Adrenal gland (tissue), 12 donors: ENCODE measurements around the gene INPP4B. TPM values are rescaled to one million over a fixed set of nuclear protein-coding genes. Genes with fewer than 3 reads are reported as not detected.

Experiments used
- DNase-seq, 7 donors: peaks; one replicate each; pipeline ENCODE4 v3.0.0-alpha.2; 2019 to 2020
- H3K27ac ChIP-seq, 5 donors: fragments of 200-600 bp; sonication (generic) in 4 of 5; 1 replicate in 3 of 5; 2 replicates in 2 of 5; pipeline versions ENCODE4 v1.5.1 to v1.8.0; 2016 to 2020; ENCODE audit warnings: mild to moderate bottlenecking in 1 of 5
- H3K27me3 ChIP-seq: fragments of 200-600 bp; 2 replicates; pipeline ENCODE4 v1.8.0; 2021
- H3K36me3 ChIP-seq, 2 donors: fragments of 200-600 bp; replicated peaks in 1 of 2; 1 replicate in 1 of 2; 2 replicates in 1 of 2; pipeline versions ENCODE4 v1.5.1 to v1.8.0; 2018 to 2022
- H3K4me1 ChIP-seq, 2 donors: fragments of 200-600 bp; replicated peaks in 1 of 2; 1 replicate in 1 of 2; 2 replicates in 1 of 2; pipeline versions ENCODE4 v1.5.1 to v1.8.0; 2018 to 2021
- H3K4me3 ChIP-seq, 4 donors: fragments of 200-600 bp; sonication (generic) in 3 of 4; one replicate each; pipeline ENCODE4 v1.5.1; 2016 to 2018
- H3K9me3 ChIP-seq, 3 donors: fragments of 200-600 bp; sonication (generic) in 1 of 3; replicated peaks in 1 of 3; 1 replicate in 2 of 3; 2 replicates in 1 of 3; pipeline versions ENCODE4 v1.5.1 to v1.8.0; 2016 to 2021
- POLR2A ChIP-seq, 2 donors: fragments of 450-650 bp; IDR thresholded peaks; one replicate each; pipeline ENCODE4 v1.6.1; 2017; ENCODE audit warnings: antibody characterized with exemption in 2 of 2, mild to moderate bottlenecking in 2 of 2, moderate library complexity in 1 of 2
- WGBS, 4 donors: extraction: QIAGEN DNeasy Blood & Tissue Kit in 2 of 4; methylation state at CpG; one replicate each; pipeline versions ENCODE4 v1.1.5 to v1.1.7; 2013 to 2017; 5-methylcytosine and 5-hydroxymethylcytosine counted together
- intact Hi-C, 2 donors: fragments of 100-400 bp; cut with DNase I; formaldehyde crosslinking; loops; one replicate each; pipeline versions ENCODE4 v1.14.1 to v1.15.0; 2022 to 2023
- polyA plus RNA-seq, 3 donors: library from polyadenylated mRNA; stranded (reverse); fragments of 200-250 nt in 2 of 3; fragments of 350-450 nt in 1 of 3; fragmentation: Illumina TruSeq in 1 of 3; extraction: RNeasy Lipid Tissue Mini Kit (QIAGEN cat#74804) in 1 of 3; gene quantifications; one replicate each; pipeline ENCODE4 v1.2.3, GENCODE V29; 2013 to 2014
- total RNA-seq, 9 donors: library from RNA; depleted of rRNA in 4 of 9; stranded (reverse); fragments of >200 nt in 4 of 9; fragments of 120-200 nt in 1 of 9; fragmentation: NEBNext Ultra II Directional in 1 of 9; extraction: Animal tissue kit (Norgen Biotek cat#: 25700) in 1 of 9; gene quantifications; one replicate each; pipeline versions ENCODE4 v1.1.0 to v1.2.4, GENCODE V29; 2013 to 2023
- TF ChIP-seq, protein P1 (sequence below), 6 experiments: fragments of 450-650 bp in 4 of 6; fragments of 200-600 bp in 2 of 6; sonication (generic) in 1 of 6; IDR thresholded peaks; 1 replicate in 5 of 6; 2 replicates in 1 of 6; pipeline versions ENCODE4 v1.5.1 to v1.8.0; 2016 to 2021; ENCODE audit warnings: antibody characterized with exemption in 6 of 6, mild to moderate bottlenecking in 2 of 6, moderate library complexity in 1 of 6
- donor health status: healthy with polysubstance abuse.
- donor health status: Bipolar disorder and iron deficiency.
- donor health status: DM: yes; HTN: yes; CAD: no.
- donor health status: DM: no; HTN: no; CAD: no.
- donor health status: DM: no; HTN: no; CAD: no.
- donor health status: DM: yes; HTN: yes; CAD: no.

Gene INPP4B
- total and polyA plus RNA-seq, 12 donors = 2.2 to 21.6 (median 11.8) TPM

DNA sequence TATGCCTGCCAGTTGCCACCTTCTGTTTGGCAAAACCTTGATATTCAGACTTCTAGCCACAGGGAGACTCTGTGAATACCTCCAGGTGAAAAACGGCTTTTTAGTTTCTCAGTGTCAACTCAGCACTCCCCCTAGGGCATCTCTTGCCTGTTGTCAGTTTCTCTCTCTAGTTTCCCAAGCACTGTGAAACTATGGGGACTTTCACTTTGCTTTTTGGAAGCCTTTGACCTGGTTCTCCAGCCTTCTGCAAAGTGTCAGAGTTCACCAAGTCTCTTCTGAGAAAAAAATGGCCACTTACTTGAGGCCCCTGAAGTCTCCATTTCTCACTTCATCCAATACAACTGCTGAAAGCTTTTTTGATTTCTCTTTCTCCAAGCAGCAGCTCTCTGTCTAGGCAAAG, 521.5 kb downstream of the INPP4B start:
- no peak for TF ChIP-seq POLR2A (IDR thresholded peaks at IDR 0.05)
- TF ChIP-seq, protein P1, sequence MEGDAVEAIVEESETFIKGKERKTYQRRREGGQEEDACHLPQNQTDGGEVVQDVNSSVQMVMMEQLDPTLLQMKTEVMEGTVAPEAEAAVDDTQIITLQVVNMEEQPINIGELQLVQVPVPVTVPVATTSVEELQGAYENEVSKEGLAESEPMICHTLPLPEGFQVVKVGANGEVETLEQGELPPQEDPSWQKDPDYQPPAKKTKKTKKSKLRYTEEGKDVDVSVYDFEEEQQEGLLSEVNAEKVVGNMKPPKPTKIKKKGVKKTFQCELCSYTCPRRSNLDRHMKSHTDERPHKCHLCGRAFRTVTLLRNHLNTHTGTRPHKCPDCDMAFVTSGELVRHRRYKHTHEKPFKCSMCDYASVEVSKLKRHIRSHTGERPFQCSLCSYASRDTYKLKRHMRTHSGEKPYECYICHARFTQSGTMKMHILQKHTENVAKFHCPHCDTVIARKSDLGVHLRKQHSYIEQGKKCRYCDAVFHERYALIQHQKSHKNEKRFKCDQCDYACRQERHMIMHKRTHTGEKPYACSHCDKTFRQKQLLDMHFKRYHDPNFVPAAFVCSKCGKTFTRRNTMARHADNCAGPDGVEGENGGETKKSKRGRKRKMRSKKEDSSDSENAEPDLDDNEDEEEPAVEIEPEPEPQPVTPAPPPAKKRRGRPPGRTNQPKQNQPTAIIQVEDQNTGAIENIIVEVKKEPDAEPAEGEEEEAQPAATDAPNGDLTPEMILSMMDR (IDR thresholded peaks at IDR 0.05) = no peak
- Histone ChIP-seq H3K27ac (no peak overlapping the region), H3K27me3 (no peaks in the 10 kb centered on the region), H3K4me3 (no peak overlapping the region), H3K36me3 (no peaks in the 10 kb centered on the region), H3K9me3 (no peaks in the 10 kb centered on the region), H3K4me1 (no peaks in the 10 kb centered on the region)
- 79 to 94% (median 86%) methylated on average over 1 of the region's 1 CpG for WGBS, 4 donors
- no peak for DNase-seq
- intact Hi-C loops = no loop called here

DNA sequence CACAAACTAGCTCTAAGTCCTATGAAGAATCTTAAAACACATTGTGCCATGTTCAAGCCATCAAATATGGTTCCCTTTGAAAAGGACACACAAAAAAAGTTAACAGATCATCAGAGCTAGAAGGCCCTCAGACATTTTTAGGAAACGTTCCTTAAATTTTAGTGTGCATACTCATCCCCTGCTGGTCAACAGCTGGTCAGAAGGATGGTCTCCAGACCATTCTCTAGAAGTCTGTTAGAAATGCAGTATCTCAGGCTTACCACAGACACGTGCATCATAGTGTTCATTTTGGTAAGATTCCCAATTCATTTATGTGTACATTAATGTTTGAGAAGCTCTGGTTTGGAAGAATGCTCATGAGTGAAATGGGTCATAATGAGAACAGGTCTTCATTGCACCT, 523.1 kb downstream of the INPP4B start:
- H3K36me3 ChIP-seq = no peaks in the 10 kb centered on the region
- H3K4me3 ChIP-seq = no peak overlapping the region
- intact Hi-C loops = no loop called here
- no peaks in the 10 kb centered on the region for H3K9me3 ChIP-seq
- no peaks in the 10 kb centered on the region for H3K27me3 ChIP-seq
- no peak for TF ChIP-seq POLR2A (IDR thresholded peaks at IDR 0.05)
- TF ChIP-seq, protein P1 (IDR thresholded peaks at IDR 0.05) = no peak
- no peak overlapping the region for H3K27ac ChIP-seq
- no peaks in the 10 kb centered on the region for H3K4me1 ChIP-seq
- no peak for DNase-seq
- WGBS, 4 donors = 90 to 94% (median 90%) methylated on average over 2 of the region's 2 CpGs

DNA sequence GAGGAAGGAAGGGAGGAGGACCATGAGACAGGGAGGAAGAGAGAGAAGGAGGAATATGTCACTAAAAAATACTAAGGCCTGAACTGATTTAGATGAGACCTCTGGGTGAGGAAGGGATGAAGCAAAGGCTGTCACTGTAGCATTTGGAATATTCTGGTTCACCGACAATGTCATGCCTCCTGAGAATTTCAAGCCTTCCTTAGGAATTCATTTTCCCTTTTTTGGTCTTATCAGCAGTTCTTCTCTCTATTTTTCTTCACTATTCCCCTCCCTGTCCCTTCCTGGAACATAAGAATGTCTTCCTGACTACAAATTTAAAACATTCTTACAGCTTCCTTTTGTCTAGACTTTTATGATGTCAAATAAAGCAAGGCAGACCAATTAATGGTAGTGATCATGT, 527.8 kb downstream of the INPP4B start:
- TF ChIP-seq, protein P1 (IDR thresholded peaks at IDR 0.05) = no peak
- TF ChIP-seq POLR2A (IDR thresholded peaks at IDR 0.05) = no peak
- no peak overlapping the region for H3K4me3 ChIP-seq
- no peak for DNase-seq
- H3K27ac ChIP-seq = peak overlapping the region in 2 of 5 donors; percentile 36 to 80
- H3K4me1 ChIP-seq = peaks cover 0 to 6% of the 10 kb centered on the region in 2 donors
- 62 to 80% (median 72%) methylated on average over 1 of the region's 1 CpG for WGBS, 4 donors
- H3K9me3 ChIP-seq = no peaks in the 10 kb centered on the region
- intact Hi-C loops = no loop called here
- no peaks in the 10 kb centered on the region for H3K36me3 ChIP-seq
- H3K27me3 ChIP-seq = no peaks in the 10 kb centered on the region

DNA sequence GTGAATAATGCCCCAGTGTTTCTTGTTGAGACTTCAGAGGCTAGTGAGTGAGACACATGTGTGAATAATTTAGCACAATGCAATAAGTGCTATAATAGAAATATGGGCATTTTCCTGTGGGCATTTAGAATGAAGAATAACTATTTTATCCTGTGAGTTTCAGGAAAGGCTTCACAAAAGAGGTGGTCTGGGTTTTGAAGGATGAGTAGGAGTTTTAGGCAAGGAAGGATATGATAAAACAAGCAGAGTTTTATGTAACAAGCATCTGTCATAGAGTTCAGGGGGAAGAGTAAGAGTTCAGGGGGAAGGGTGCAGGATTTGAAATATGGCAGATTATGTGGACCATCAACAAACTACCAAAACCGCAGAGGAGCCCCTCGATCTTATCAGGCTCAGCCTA, 529.2 kb downstream of the INPP4B start:
- Histone ChIP-seq H3K27ac (peak overlapping the region in 1 of 5 donors; percentile 11), H3K36me3 (no peaks in the 10 kb centered on the region), H3K9me3 (no peaks in the 10 kb centered on the region), H3K4me1 (peaks cover 0 to 6% of the 10 kb centered on the region in 2 donors), H3K4me3 (no peak overlapping the region), H3K27me3 (no peaks in the 10 kb centered on the region)
- 90 to 100% (median 96%) methylated on average over 2 of the region's 2 CpGs for WGBS, 4 donors
- no peak for TF ChIP-seq POLR2A (IDR thresholded peaks at IDR 0.05)
- TF ChIP-seq, protein P1 (IDR thresholded peaks at IDR 0.05) = no peak
- intact Hi-C loops = no loop called here
- no peak for DNase-seq
